ENCODE measurements around the gene GMPS. TPM values are rescaled to one million over a fixed set of nuclear protein-coding genes. Genes with fewer than 3 reads are reported as not detected.

Gene GMPS
- total RNA-seq, 4 donors from 2014 or later, result 20.7 to 37.0 (median 25.5) TPM

DNA sequence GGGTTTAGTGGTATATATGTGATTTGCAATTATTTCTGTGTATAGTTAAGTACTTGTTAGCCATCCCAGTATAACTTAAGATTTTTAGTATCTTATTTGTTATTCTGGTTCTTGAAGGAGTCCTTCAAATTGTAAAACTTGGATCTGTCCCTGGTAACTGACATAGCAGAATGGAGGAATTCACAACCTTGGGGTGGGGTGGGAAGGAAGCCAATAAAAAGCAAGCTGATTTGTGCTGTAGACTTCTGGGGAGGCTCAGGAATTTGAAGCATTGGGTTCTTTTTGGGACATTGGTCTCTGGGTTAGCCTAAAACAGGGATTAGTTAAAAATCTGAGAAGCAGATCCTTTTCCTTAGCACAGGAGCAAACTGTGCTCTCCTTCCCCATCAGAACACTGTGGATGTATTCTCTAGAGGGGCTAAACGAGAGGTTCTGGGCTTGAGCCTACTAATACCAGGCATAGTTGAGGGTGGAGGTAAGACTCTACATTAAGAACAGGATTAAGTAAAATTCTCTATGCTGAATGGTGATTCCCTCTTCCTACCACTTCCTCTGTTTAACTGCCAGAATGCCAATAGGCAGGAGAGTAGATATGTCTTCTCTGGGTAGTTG lies 42.2 kb downstream of the GMPS start:
- TF ChIP-seq CTCF (IDR thresholded peaks at IDR 0.05), result no peak
- no peak for DNase-seq (ENCODE audit: low spot score)

GRCh38 chr3:155917781-155918180 lies 47.3 kb downstream of the GMPS start:
- TF ChIP-seq CTCF (IDR thresholded peaks at IDR 0.05), result no peak

More for the DNA sequence above, 42.2 kb downstream of the GMPS start:
- ATAC-seq (ENCODE audit: low FRiP score), result peak; percentile 23

GRCh38 chr3:155919728-155920127 lies 49.3 kb downstream of the GMPS start:
- no peak for DNase-seq (ENCODE audit: low spot score)
- no peak for ATAC-seq (ENCODE audit: low FRiP score)
- no peak for TF ChIP-seq CTCF (IDR thresholded peaks at IDR 0.05)

More at GRCh38 chr3:155917781-155918180, 47.3 kb downstream of the GMPS start:
- DNase-seq (ENCODE audit: low spot score), result no peak
- ATAC-seq (ENCODE audit: low FRiP score), result no peak

- ATAC-seq (ENCODE audit: low FRiP score) (no peak), DNase-seq (ENCODE audit: low spot score) (no peak)
- no peak for TF ChIP-seq CTCF (IDR thresholded peaks at IDR 0.05)
These were observed 51.0 kb downstream of the GMPS start for GRCh38 chr3:155921486-155921885.

DNA sequence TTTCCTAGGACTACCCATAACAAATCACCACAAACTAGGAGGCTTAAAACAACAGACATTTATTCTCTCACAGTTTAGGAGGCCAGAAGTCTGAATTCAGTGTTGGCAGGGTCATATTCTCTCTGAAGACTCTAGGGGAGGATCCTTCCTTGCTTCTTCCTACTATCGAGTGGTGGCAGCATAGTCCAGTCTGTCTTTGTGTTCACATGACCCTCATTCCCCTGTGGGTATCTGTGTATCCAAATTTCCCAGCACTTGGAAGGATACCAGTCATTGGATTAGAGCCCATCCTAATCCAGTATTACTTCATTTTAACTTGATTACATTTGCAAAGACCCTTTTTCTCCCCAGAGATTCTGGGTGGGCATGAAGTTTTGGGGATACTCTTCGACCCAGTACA lies 63.8 kb downstream of the GMPS start:
- DNase-seq (ENCODE audit: low spot score), result no peak

GRCh38 chr3:155938409-155938808 lies 68.0 kb downstream of the GMPS start:
- ATAC-seq (ENCODE audit: low FRiP score) (no peak), DNase-seq (ENCODE audit: low spot score) (no peak)
- TF ChIP-seq CTCF (IDR thresholded peaks at IDR 0.05), result no peak

More for the DNA sequence above, 63.8 kb downstream of the GMPS start:
- ATAC-seq (ENCODE audit: low FRiP score), result no peak
- no peak for TF ChIP-seq CTCF (IDR thresholded peaks at IDR 0.05)

DNA sequence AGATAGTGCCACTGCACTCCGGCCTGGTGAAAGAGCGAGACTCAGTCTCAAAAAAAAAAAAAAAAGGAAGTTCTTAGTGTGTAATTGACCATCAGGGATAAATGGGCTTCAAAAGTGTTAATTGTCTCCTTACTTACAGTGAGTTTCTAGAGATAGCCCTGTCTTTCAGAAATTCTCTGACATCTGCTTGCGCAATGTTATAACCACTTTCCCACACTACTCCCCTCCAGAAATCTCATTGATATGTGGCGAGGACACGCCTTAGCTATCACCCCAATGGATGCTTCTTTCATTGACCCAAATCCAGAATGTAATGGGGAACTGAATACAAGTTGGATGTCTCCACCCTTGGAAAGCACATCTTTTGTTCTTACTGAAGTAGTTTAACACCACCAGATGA lies 70.9 kb downstream of the GMPS start:
- DNase-seq (ENCODE audit: low spot score) (no peak), ATAC-seq (ENCODE audit: low FRiP score) (no peak)
- TF ChIP-seq CTCF (IDR thresholded peaks at IDR 0.05), result no peak

Data from omental fat pad (tissue), 4 donors.